Skeletal muscle cell (primary cell): ENCODE data around the gene DHRSX.
"Not testable (repeated sequence)": the region's sequence is repeated elsewhere in the genome, so short reads cannot be mapped to it uniquely, and the experiment has no call there.

Experiments
- DNase-seq: peaks from one replicate; pipeline ENCODE4 v3.0.0-alpha.2; 2010; ENCODE audit warnings: low read depth
- H3K4me3 ChIP-seq: 2 replicates; pipeline ENCODE4 v1.5.1; 2011; ENCODE audit warnings: low read depth, mild to moderate bottlenecking, control low read depth, low read length, moderate library complexity

Gene DHRSX

DNA sequence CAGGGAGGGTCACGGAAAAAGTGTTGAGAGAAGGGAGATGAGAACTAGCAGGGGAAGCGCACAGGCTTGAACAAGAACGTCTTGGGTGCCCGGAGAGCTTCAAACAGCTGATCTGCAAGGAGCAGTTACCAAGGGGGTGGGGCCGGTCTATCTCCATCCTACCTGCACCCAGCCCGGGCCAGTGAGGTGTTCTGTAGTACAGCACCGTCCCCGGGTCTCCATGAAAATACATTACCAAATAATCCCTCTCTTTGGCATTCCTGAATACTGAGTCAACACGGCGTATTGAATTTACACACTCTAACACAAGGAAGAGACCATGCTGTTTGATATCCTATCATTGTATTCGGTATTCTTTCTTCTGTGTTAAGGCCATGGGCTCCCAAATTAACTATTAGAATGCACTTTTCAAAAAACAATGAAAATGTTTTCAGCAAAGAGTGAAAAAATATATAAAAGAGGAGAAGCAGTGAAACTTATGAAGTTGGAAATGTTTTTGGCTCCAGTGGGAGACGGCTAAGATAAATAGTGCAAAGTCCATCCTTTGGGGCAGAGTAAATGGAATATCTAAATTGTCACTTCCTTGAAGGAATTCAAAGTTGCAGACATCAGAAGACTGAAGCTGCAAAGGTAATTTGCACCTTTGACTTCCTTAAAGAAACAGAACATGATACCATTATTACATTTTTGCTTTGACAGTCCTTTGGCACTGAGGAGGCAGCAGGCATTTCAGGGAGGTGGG is 90.3 kb downstream of the DHRSX start:
- H3K4me3 ChIP-seq, result no peak overlapping the region
- DNase-seq, result no peak

DNA sequence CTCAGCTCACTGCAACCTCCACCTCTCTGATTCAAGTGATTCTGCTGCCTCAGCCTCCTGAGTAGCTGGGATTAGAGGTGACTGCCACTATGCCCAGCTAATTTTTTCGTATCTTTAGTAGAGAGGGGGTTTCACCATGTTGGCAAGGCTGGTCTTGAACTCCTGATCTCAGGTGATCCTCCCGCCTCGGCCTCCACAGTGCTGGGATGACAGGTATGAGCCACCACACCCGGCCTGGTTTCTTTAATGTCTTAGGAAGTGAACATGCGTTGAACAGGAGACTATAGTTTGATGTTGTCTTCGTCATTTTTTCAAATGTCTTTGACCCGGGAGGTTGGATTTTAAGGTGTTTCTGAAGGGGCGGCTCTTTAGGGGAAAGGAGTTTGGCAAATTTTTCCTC is 91.0 kb downstream of the DHRSX start:
- H3K4me3 ChIP-seq, result no peak overlapping the region
- DNase-seq, result no peak

DNA sequence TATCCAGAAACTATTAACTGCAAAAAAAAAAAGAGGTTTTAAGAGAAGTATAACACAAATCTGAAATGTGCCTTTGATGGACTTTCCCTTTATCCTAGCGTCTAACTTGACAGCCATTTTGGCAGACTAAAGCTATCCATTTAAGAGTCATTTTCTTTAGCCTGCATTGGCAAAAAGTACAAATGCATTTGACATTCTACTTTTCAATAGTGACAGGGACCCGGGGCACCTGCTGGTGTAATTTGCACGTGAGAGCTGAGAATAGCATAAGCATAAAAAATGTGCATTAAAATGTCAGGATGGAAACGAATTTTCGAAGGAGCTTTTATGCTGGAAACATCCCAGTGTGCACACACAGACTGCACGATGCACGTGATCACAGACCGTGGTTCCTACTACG is 91.9 kb downstream of the DHRSX start:
- no peak for DNase-seq

DNA sequence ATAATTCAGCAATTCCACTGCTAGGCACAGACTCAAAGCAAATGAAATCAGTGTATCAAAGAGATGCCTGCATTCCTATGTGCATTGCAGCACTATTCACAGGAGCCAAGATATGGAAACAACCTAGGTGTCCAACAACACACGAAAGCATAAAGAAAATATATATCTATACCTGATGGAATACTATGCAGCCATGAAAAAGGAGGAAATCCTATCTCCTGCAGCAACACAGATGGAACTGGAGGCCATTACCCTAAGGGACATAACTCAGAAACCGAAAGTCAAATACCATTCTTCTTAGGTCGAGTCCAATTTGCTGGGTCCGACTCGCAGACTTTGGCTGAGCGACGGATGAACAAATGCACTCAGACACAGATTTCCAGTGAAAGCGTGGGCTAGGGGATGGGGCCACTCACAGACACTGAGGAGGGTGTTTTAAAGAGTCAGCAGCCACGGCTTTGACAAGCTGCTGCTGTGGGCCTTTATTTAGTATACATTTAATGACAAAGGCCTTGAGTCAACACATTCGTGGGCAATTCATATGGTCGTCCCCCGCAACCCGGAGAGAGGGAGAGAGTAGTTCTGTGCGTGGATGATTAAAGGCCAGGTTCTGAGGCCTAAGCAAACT is 93.8 kb downstream of the DHRSX start:
- H3K4me3 ChIP-seq, result no peak overlapping the region
- no peak for DNase-seq

More for the DNA sequence above, 91.9 kb downstream of the DHRSX start:
- H3K4me3 ChIP-seq, result no peak overlapping the region

DNA sequence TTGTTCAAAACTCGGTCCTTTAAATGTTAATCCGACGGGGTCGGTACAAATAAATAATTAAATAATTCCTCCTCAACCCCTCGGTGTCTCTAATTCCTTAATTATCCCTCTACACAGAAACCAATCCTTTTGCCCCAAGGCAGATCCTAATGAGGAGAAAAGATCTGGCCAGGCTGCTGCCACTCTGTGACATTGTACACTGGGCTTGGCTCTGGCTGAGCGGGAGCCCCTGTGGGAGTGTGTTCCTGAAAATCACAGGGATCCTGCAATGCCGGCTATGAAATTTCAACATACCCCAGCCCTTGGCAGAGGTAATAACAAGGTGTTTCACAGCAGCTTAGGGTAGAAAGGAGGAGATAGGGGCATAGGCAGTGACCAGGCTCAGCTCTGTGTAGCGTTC is 96.0 kb downstream of the DHRSX start:
- DNase-seq, result no peak
- H3K4me3 ChIP-seq, result no peak overlapping the region

DNA sequence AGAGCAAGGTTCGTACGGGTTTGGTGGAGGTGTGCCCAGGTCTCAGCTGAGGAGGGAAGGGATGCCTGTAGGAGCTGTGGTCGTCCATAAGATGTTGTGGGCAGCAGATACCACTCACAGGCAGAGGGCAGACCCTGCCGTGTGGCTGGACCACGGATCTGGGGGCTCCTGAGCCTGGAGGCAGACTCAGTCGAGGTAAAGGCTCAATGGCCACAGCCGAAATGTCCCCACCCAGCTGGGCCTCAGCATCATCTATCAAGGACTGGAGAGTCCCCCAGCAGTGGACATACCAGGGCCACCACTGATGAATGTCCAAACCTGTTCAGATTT is 98.5 kb downstream of the DHRSX start:
- no peak overlapping the region for H3K4me3 ChIP-seq

DNA sequence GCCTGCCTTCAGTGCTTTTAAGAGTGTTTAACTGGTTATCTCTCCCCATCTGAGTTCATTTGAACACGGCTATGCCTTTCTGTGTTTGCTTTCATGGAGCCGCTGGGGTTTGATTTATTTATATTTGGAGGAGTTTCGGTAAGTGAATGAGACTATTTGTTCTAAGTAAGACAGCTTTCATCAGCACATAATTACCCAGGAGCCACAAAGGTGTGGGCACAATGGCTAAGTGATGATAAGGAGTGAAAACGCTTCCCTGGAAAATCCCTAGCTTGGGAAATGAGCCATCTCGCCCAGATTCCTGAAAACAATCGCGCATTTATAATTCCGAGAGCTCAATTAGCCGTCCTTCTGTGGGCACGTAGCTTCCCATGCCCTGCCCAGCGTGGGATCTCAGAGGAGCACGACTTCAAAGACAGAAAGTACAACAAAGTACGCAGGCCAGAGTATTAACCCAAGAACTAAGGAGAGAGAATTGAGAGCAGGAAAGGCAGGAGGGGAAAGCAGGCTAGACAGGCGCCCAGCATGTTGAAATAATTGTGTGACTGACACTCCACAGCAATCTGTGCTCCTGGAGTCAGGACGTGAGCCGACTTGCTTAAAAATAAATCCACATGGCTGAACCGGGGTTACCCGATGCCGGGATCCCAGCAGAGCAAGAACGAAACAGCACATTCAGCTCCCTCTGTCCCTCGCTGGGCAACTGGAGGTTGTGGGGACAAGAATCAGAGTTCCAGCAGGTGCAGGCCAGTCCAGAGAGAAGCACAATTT is 99.0 kb downstream of the DHRSX start:
- DNase-seq, result no peak
- H3K4me3 ChIP-seq, result no peak overlapping the region

More for the DNA sequence above, 98.5 kb downstream of the DHRSX start:
- DNase-seq, result no peak

DNA sequence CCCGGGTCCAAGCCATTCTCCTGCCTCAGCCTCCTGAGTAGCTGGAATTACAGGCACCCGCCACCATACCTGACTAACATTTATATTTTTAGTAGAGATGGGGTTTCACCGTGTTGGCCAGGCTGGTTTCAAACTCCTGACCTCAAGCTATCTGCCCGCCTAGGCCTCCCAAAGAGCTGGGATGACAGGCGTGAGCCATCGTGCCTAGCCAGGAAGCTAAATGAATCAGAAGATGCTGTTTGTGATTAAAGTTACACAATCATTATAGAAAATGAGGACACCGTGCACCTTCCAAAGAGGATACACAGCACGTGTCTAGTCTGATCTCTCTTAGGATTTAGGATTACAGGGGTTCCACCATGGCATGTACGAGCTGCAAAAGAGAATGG is 99.6 kb downstream of the DHRSX start:
- DNase-seq, result no peak
- H3K4me3 ChIP-seq, result no peak overlapping the region

DNA sequence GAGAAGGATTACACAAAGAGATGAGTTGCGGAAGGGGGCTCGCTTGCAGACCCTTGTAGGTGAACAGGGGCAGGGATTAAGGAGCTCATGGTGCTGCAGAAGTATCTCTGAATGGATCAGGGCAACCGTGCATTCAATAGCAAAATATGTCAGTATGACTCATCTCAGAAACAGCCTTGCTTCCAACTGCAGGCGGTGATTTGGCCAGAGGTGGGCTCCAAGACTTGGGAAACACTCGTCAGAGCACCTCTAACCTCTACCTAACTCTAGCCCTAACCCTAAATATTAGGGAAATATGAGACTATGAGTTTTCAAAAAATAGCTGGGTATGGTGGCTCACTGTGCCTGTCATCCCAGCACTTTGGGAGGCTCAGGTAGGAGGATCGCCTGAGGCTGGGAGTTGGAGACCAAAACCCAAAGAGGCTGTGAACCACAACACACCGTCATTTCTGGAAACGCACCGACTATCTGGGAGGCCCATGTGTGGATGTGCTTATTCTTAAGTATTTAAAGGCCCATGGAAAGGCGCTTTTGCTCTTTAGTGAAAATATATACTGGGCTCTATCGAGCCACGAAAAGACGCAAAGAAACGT is 102.6 kb downstream of the DHRSX start:
- DNase-seq, result no peak
- no peak overlapping the region for H3K4me3 ChIP-seq

DNA sequence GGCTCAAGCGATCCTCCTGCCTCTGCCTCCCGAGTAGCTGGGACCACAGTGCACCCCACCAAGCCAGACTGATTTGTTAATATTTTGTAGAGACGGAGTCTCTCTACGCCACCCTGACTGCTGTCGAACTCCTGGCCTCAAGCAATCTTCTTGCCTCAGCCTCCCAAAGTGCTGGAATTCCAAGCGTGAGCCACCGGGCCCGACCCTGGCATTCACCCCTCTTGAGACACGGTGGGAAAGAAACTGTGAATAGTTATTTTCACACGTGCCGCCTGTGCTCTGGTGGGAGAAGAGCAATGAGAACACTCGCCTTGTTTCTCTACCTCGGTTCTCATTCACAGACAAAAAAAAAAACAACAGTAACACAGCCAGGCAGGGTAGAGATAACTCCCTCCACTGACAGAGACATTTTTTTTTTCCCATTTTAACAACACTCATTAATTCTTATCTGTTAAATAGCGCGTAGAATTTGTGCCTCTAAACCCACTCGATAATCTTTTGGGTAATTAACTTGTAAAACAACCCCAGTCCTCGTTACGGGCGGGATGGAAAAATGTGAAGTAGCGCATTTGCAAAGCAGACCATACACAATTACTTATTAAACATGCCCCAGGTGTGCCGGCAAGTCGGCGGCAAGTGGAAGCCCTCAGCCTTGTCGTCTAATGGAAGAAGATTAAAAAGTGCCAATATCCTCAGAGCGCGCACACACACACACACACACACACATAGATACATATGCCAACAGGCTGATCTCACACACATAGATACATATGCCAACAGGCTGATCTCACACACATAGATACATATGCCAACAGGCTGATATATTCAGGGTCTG is 103.3 kb downstream of the DHRSX start:
- no peak overlapping the region for H3K4me3 ChIP-seq
- no peak for DNase-seq

DNA sequence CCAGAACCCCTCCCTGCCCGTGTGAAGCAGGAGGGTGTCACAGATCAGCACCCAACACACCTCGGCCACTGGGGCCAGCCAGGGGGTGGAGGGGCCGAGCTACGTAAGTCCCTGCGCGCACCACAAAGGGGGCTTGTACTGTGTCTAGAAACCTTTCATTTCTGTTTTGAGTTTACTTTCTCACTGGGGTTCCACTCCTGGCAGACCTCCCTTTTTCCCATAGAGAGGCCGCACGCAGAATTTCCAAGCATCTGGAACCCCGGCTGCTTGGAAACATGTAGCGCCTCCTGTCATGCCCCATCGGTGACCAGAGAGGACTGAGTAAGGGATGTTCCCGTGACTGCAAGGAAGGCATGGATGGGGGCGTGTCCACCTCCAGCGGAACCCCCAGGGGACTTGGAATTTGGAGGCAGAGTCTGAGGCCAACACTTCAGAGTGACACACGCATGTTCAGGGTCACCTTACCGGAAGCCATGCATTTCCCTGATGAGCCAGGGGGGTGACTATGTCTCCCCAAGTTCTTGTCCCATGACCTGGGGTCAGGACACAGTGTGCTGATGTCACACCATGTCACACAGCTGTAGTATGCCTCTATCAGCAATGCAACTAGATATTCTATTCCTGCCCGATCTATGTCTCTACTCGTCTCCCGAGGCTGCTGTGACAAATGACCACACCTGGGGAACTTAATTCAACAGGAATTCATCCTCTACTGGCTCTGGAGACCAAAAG is 105.3 kb downstream of the DHRSX start:
- DNase-seq, result no peak
- no peak overlapping the region for H3K4me3 ChIP-seq

DNA sequence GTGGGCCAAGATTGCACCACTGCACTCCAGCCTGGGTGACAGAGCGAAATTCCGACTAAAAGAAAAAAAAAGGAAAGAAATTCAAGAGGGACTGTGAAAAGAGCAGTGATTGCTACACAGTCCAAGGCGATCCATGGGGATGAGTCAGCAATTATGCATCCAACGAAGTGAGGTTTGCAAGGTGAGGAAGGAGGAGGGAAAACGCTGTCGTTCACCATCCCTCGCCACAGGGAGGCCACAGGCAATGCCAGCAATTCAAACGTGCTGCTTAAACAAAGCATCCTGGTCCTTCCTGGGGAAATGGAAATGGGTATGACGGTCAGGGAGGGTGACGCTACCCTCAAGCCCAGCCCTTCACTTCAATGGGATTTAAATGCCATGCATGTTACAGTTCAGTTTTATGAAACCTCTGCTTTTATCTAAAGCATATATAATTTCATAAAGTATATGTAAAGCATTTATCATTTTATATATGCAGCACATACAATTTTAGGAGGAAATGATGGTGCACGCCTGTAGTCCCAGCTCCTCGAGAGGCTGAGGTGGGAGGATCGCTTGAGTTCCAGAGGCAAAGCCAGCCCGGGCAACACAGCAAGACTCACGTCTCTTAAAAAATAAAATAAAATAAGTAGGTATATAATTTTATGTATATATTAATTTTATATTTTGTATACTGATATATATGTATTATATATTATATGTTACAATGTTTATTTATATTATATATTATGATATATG is 108.7 kb downstream of the DHRSX start:
- H3K4me3 ChIP-seq, result no peak overlapping the region
- DNase-seq, result peak; percentile 60

DNA sequence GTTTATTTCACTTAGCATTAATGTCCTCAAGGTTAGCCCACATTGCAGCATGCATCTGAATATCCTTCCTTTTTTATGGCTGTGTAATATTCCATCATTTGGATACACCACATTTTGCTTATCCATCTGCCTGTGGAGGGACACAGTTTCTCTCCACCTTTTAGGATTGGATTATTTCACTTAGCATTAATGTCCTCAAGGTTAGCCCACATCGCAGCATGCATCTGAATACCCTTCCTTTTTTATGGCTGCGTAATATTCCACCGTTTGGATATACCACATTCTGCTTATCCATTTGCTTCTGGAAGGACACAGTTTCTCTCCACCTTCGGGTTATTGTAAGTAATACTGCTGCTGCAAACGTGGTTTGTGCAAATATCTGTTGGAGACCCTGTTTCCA is 110.0 kb downstream of the DHRSX start:
- H3K4me3 ChIP-seq, result no peak overlapping the region
- DNase-seq, result no peak

DNA sequence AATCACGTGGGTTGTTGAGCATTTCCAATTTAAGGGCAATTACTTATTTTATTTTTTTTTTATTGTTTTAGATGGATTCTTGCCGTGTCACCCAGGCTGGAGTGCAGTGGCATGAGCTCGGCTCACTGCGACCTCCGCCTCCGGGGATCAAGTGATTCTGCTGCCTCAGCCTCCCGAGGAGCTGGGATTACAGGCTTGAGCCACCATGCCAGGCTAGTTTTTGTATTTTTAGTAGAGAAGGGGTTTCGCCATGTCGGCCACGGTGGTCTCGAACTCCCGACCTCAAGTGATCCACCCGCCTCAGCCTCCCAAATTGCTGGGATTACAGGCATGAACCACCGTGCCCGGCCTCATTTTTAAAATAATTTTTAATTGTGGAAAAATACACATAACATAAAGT is 111.0 kb downstream of the DHRSX start:
- H3K4me3 ChIP-seq, DNase-seq: not testable (repeated sequence)

DNA sequence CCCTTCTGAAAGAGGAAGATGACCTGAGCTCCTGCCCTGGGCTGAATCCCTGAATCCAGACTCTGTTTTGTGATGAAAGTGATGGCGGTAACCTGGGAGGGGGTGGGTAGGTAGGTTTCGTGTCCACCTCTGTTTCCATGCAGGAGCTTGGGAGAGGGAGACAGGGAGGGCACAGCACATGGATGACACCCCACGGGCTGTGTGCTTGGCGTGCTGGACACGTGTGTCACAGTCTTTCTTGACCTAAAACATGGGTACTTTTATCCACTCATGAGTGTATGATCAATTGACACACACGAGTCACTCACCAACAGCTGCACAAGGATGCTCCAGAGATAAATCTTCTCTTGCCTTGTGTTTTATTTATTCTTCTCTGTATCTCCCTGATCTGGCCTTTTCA is 111.5 kb downstream of the DHRSX start:
- no peak overlapping the region for H3K4me3 ChIP-seq
- no peak for DNase-seq

DNA sequence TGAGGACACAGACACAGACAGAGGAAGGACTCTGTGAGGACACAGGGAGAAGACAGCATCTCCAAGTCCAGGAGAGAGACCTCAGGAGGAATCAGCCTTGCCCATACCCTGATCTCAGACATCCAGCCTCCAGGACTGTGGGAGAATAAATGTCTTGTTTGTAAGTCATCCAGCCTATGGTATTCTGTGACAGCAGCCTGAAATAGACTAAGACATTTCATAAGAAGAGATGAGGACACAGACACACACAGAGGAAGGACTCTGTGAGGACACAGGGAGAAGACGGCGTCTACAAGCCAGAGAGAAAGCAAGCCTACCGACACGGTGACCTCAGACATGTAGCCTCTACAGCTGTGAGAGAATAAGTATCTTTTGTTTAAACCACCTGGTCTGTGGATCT is 112.1 kb downstream of the DHRSX start:
- DNase-seq, result no peak
- no peak overlapping the region for H3K4me3 ChIP-seq

DNA sequence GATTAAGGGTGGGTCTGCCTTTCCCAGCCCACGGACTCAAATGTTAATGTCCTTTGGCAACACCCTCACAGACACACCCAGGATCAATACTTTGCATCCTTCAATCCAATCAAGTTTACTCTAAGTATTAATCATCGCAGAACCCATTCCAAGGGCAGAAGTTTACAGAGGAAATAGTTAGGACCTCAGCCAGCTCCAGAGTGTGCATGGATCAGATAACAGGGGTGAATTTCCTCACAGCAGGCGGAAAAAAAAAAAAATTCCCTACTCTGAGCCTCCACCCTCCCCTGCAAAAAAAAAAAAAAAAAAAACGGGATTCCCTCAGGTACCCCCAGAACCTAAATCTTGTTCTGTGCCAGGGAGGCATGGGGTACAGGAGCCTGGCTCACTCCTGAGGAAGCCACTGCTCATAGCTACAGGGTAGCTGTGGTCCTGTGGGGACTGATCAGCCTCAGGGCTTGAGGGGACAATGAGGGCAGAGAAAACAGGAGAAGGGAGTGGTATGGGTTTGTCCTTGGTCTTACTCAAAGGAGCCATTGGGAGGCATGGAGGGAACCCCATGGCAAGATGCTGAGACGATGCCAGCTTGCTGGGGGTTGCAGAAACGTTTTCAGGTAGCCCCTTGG is 113.0 kb downstream of the DHRSX start:
- no peak for DNase-seq
- H3K4me3 ChIP-seq, result no peak overlapping the region

DNA sequence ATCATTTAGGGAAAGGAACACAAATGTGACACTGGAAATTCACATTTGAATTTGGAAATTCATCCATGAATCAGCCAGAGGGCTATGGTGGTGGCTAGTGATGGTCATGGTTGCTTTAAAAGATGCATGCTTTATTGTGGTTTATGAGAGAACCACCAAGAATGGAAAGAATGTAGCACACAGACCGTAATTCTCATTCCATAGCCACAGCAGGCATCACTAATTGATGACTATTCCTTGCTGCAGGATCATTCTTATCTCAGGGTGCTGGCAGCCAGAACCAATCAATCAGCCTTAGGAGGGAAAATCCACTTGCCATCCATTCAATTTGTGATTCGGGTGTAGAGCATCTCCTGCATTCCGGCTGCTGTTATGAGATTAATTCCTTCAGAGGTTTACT is 115.6 kb downstream of the DHRSX start:
- H3K4me3 ChIP-seq, result no peak overlapping the region
- DNase-seq, result peak; percentile 29
